CD4-positive, alpha-beta T cell (primary cell): ENCODE results near the gene SYT2. TPM values are rescaled to one million over a fixed set of nuclear protein-coding genes. Genes with fewer than 3 reads are reported as not detected.

ENCODE experiments used
- ATAC-seq: fragments of 200-7000 bp; cut with Tn5 transposase; one replicate; pipeline ENCODE4 v1.10.0; 2022; ENCODE audit warnings: mild to moderate bottlenecking; ENCODE audit not compliant: poor library complexity
- CTCF ChIA-PET: fragments of 350-600 bp; sonication (Branson Sonifier 250); formaldehyde crosslinking; loops from one replicate; lab custom pipeline; 2021; ENCODE audit warnings: antibody characterized with exemption, inconsistent platforms; lab: Charles Lee
- POLR2A ChIA-PET: fragments of 350-600 bp; sonication (Branson Sonifier 250); formaldehyde crosslinking; loops from one replicate; lab custom pipeline; 2021; ENCODE audit warnings: antibody characterized with exemption, inconsistent platforms; lab: Charles Lee
- DNase-seq, 14 experiments: peaks; one replicate each; pipeline ENCODE4 v3.0.0-alpha.2; 2013 to 2020; ENCODE audit warnings: mixed read lengths in 2 of 14
- H3K27ac ChIP-seq, 2 donors: one replicate each; pipeline versions ENCODE4 v1.5.1 to v1.7.0; 2013; ENCODE audit warnings: low read length in 2 of 2, low read depth in 1 of 2, mild to moderate bottlenecking in 1 of 2
- H3K27me3 ChIP-seq, 2 experiments: 1 replicate in 1 of 2; 2 replicates in 1 of 2; pipeline versions ENCODE4 v1.6.1 to v1.7.0; 2013; ENCODE audit warnings: low read length in 2 of 2, control low read depth in 1 of 2, mild to moderate bottlenecking in 1 of 2, moderate library complexity in 1 of 2; ENCODE audit not compliant: insufficient read depth in 2 of 2, control insufficient read depth in 1 of 2
- H3K36me3 ChIP-seq: one replicate; pipeline ENCODE4 v1.6.1; 2013; ENCODE audit warnings: low read length, control low read depth; ENCODE audit not compliant: insufficient read depth
- H3K4me1 ChIP-seq: one replicate; pipeline ENCODE4 v1.6.1; 2013; ENCODE audit warnings: low read length, control low read depth; ENCODE audit not compliant: insufficient read depth
- H3K4me3 ChIP-seq: one replicate; pipeline ENCODE4 v1.5.1; 2013; ENCODE audit warnings: mild to moderate bottlenecking, low read length, moderate library complexity
- H3K9me3 ChIP-seq, 2 experiments: 1 replicate in 1 of 2; 2 replicates in 1 of 2; pipeline versions ENCODE4 v1.6.1 to v1.7.0; 2013; ENCODE audit warnings: low read length in 2 of 2, mild to moderate bottlenecking in 2 of 2, control low read depth in 1 of 2, moderate library complexity in 1 of 2; ENCODE audit not compliant: control insufficient read depth in 1 of 2, insufficient read depth in 1 of 2
- H3K27ac Mint-ChIP-seq: one replicate; pipeline ENCODE4 v1.8.0; 2020; ENCODE audit warnings: mixed read lengths
- H3K27me3 Mint-ChIP-seq: one replicate; pipeline ENCODE4 v1.8.0; 2021; ENCODE audit warnings: mixed read lengths
- H3K36me3 Mint-ChIP-seq: one replicate; pipeline ENCODE4 v1.8.0; 2021; ENCODE audit warnings: low read depth, mixed read lengths
- H3K4me1 Mint-ChIP-seq: one replicate; pipeline ENCODE4 v1.8.0; 2021; ENCODE audit warnings: low read depth, mixed read lengths
- H3K4me3 Mint-ChIP-seq: one replicate; pipeline ENCODE4 v1.8.0; 2020; ENCODE audit warnings: mild to moderate bottlenecking, mixed read lengths
- H3K9me3 Mint-ChIP-seq: one replicate; pipeline ENCODE4 v1.8.0; 2020; ENCODE audit warnings: mixed read lengths
- intact Hi-C, 2 experiments: fragments of 100-400 bp; cut with DNase I in 1 of 2; cut with micrococcal nuclease in 1 of 2; formaldehyde crosslinking; loops; one replicate each; pipeline versions ENCODE4 v1.15.1 to v1.9.0; 2023 to 2025; cut with DNase I, micrococcal nuclease
- total RNA-seq, 174 experiments: library from RNA in 2 of 174; stranded (reverse) in 2 of 174; gene quantifications; one replicate each; pipeline ENCODE4 v1.2.3 and lab custom pipeline; 2021 to 2026
- TF ChIP-seq, protein P1 (sequence below): fragments of 200-600 bp; IDR thresholded peaks from one replicate; pipeline ENCODE4 v1.8.0; 2022; ENCODE audit warnings: antibody characterized with exemption, mild to moderate bottlenecking

The SYT2 gene
- total RNA-seq, 2 experiments from 2014 or later = not detected

GRCh38 chr1:202703191-202703590, 7.1 kb downstream of the SYT2 start:
- DNase-seq = no peak
- Mint-ChIP-seq H3K27ac (no peak overlapping the region), H3K27me3 (peaks cover 63% of the 10 kb centered on the region), H3K36me3 (no peaks in the 10 kb centered on the region), H3K4me1 (no peaks in the 10 kb centered on the region), H3K9me3 (no peaks in the 10 kb centered on the region), H3K4me3 (no peak overlapping the region)
- peaks cover 2% of the 10 kb centered on the region for H3K4me1 ChIP-seq
- no peak overlapping the region for H3K27ac ChIP-seq
- no peak overlapping the region for H3K4me3 ChIP-seq
- CTCF ChIA-PET = no interaction called here
- no peak for ATAC-seq
- TF ChIP-seq, protein P1, sequence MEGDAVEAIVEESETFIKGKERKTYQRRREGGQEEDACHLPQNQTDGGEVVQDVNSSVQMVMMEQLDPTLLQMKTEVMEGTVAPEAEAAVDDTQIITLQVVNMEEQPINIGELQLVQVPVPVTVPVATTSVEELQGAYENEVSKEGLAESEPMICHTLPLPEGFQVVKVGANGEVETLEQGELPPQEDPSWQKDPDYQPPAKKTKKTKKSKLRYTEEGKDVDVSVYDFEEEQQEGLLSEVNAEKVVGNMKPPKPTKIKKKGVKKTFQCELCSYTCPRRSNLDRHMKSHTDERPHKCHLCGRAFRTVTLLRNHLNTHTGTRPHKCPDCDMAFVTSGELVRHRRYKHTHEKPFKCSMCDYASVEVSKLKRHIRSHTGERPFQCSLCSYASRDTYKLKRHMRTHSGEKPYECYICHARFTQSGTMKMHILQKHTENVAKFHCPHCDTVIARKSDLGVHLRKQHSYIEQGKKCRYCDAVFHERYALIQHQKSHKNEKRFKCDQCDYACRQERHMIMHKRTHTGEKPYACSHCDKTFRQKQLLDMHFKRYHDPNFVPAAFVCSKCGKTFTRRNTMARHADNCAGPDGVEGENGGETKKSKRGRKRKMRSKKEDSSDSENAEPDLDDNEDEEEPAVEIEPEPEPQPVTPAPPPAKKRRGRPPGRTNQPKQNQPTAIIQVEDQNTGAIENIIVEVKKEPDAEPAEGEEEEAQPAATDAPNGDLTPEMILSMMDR = no peak
- H3K9me3 ChIP-seq = peaks cover 0 to 8% of the 10 kb centered on the region in 2 experiments
- POLR2A ChIA-PET = no interaction called here
- intact Hi-C loops = no loop called here
- H3K27me3 ChIP-seq = peaks cover 28 to 33% of the 10 kb centered on the region in 2 experiments
- H3K36me3 ChIP-seq = no peaks in the 10 kb centered on the region

- Histone ChIP-seq H3K4me3 (no peak overlapping the region), H3K9me3 (peaks cover 0 to 6% of the 10 kb centered on the region in 2 experiments), H3K27me3 (peaks cover 22 to 27% of the 10 kb centered on the region in 2 experiments), H3K36me3 (no peaks in the 10 kb centered on the region), H3K4me1 (peaks cover 4% of the 10 kb centered on the region), H3K27ac (no peak overlapping the region)
- no peak for ATAC-seq
- POLR2A ChIA-PET = no interaction called here
- no peaks in the 10 kb centered on the region for H3K4me1 Mint-ChIP-seq
- CTCF ChIA-PET = no interaction called here
- intact Hi-C loops = no loop called here
- DNase-seq = no peak
- H3K27me3 Mint-ChIP-seq = peaks cover 62% of the 10 kb centered on the region
- no peaks in the 10 kb centered on the region for H3K36me3 Mint-ChIP-seq
- no peaks in the 10 kb centered on the region for H3K9me3 Mint-ChIP-seq
- TF ChIP-seq, protein P1 = no peak
- no peak overlapping the region for H3K27ac Mint-ChIP-seq
- H3K4me3 Mint-ChIP-seq = no peak overlapping the region
These were observed 8.2 kb downstream of the SYT2 start for GRCh38 chr1:202702088-202702487.

- peaks cover 16 to 30% of the 10 kb centered on the region in 2 experiments for H3K27me3 ChIP-seq
- DNase-seq (no peak), ATAC-seq (no peak)
- peaks cover 4% of the 10 kb centered on the region for H3K4me1 ChIP-seq
- POLR2A ChIA-PET = no interaction called here
- Mint-ChIP-seq H3K4me3 (no peak overlapping the region), H3K27ac (no peak overlapping the region), H3K27me3 (peaks cover 61% of the 10 kb centered on the region), H3K9me3 (no peaks in the 10 kb centered on the region), H3K36me3 (no peaks in the 10 kb centered on the region), H3K4me1 (no peaks in the 10 kb centered on the region)
- intact Hi-C loops = no loop called here
- peaks cover 0 to 7% of the 10 kb centered on the region in 2 experiments for H3K9me3 ChIP-seq
- H3K27ac ChIP-seq = no peak overlapping the region
- CTCF ChIA-PET = no interaction called here
- H3K4me3 ChIP-seq = no peak overlapping the region
- H3K36me3 ChIP-seq = no peaks in the 10 kb centered on the region
- TF ChIP-seq, protein P1 = no peak
These were observed 9.1 kb downstream of the SYT2 start for GRCh38 chr1:202701200-202701599.
